Sigmoid colon (tissue), 4 donors: ENCODE results near the gene FFAR2.

Source experiments
- CTCF ChIP-seq, 4 experiments: fragments of 450-650 bp in 3 of 4; fragments of 200-600 bp in 1 of 4; IDR thresholded peaks; one replicate each; pipeline ENCODE4 v1.5.1; 2016 to 2019; ENCODE audit warnings: antibody characterized with exemption in 4 of 4, mild to moderate bottlenecking in 3 of 4, moderate library complexity in 2 of 4
- EP300 ChIP-seq, 4 donors: sonication (generic); formaldehyde crosslinking; IDR thresholded peaks; one replicate each; pipeline ENCODE4 v1.6.1; 2017; ENCODE audit warnings: antibody characterized with exemption in 4 of 4
- POLR2A ChIP-seq, 2 donors: fragments of 450-650 bp; IDR thresholded peaks; one replicate each; pipeline ENCODE4 v1.6.1; 2016; ENCODE audit warnings: antibody characterized with exemption in 2 of 2, mild to moderate bottlenecking in 2 of 2, moderate library complexity in 2 of 2
- POLR2AphosphoS5 ChIP-seq, 4 donors: sonication (generic); formaldehyde crosslinking; IDR thresholded peaks; one replicate each; pipeline ENCODE4 v1.6.1; 2017; ENCODE audit warnings: antibody characterized with exemption in 4 of 4

GRCh38 chr19:35442091-35442490 is 6.0 kb upstream of the FFAR2 start:
- TF ChIP-seq CTCF (IDR thresholded peaks at IDR 0.05) (no peak), POLR2AphosphoS5 (IDR thresholded peaks at IDR 0.05) (no peak), EP300 (IDR thresholded peaks at IDR 0.05) (no peak), POLR2A (IDR thresholded peaks at IDR 0.05) (no peak)
